H1 (cell line): ENCODE results near the gene TMEM35B. TPM values are rescaled to one million over a fixed set of nuclear protein-coding genes. Genes with fewer than 3 reads are reported as not detected.

Source experiments
- CTCF ChIA-PET: fragments of 300-600 bp; sonication (Branson Sonifier 250); formaldehyde crosslinking; loops from one replicate; lab custom pipeline; 2021; ENCODE audit not compliant: partially characterized antibody; lab: Charles Lee
- POLR2A ChIA-PET: fragments of 300-600 bp; sonication (Branson Sonifier 250); formaldehyde crosslinking; loops from one replicate; lab custom pipeline; 2021; ENCODE audit warnings: inconsistent platforms; ENCODE audit not compliant: partially characterized antibody; lab: Charles Lee
- DNase-seq, 2 experiments: peaks; one replicate each; pipeline versions ENCODE4 v3.0.0 to v3.0.0-alpha.2; 2010 to 2022; ENCODE audit warnings: low spot score in 2 of 2, low read depth in 1 of 2, mixed read lengths in 1 of 2
- FAIRE-seq: peaks from 2 replicates; lab custom pipeline; 2011; peaks lifted over from hg19 to GRCh38; lab: Jason Lieb, UNC
- H2AFZ ChIP-seq: 2 replicates; pipeline ENCODE4 v1.8.1; 2012; ENCODE audit warnings: low read length, inconsistent platforms
- H2AK5ac ChIP-seq: 2 replicates; pipeline ENCODE4 v1.6.1; 2013; ENCODE audit warnings: low read depth, low read length
- H2BK120ac ChIP-seq: replicated peaks from 2 replicates; pipeline ENCODE3; 2013; ENCODE audit warnings: low read depth, low read length, inconsistent platforms
- H2BK12ac ChIP-seq: 2 replicates; pipeline ENCODE4 v1.6.1; 2013; ENCODE audit warnings: low read depth, low read length
- H2BK15ac ChIP-seq: 2 replicates; pipeline ENCODE4 v1.6.1; 2013; ENCODE audit warnings: low read length
- H2BK20ac ChIP-seq: 2 replicates; pipeline ENCODE4 v1.6.1; 2013; ENCODE audit warnings: low read length
- H2BK5ac ChIP-seq: 2 replicates; pipeline ENCODE4 v1.6.1; 2013; ENCODE audit warnings: low read depth, low read length
- H3K14ac ChIP-seq: 2 replicates; pipeline ENCODE4 v1.6.1; 2013; ENCODE audit warnings: inconsistent platforms; ENCODE audit not compliant: insufficient read length
- H3K18ac ChIP-seq: 2 replicates; pipeline ENCODE4 v1.6.1; 2013; ENCODE audit warnings: low read length; ENCODE audit errors: extremely low read depth
- H3K23ac ChIP-seq: 2 replicates; pipeline ENCODE4 v1.6.1; 2013; ENCODE audit warnings: inconsistent platforms; ENCODE audit not compliant: insufficient read length
- H3K23me2 ChIP-seq: 2 replicates; pipeline ENCODE4 v1.6.1; 2013; ENCODE audit warnings: low read depth, low read length
- H3K27ac ChIP-seq: 2 replicates; pipeline ENCODE4 v1.6.1; 2011; ENCODE audit warnings: low read depth, low read length, inconsistent platforms
- H3K27me3 ChIP-seq, 4 experiments: replicated peaks in 1 of 4; 1 replicate in 1 of 4; 2 replicates in 3 of 4; pipeline versions ENCODE4 v1.6.1 to v1.8.1; 2011 to 2013; ENCODE audit warnings: low read length in 3 of 4, mild to moderate bottlenecking in 3 of 4, inconsistent platforms in 2 of 4, mixed read lengths in 2 of 4, moderate library complexity in 1 of 4; ENCODE audit not compliant: control insufficient read depth in 3 of 4, insufficient read depth in 3 of 4; ENCODE audit errors: extremely low read depth in 1 of 4
- H3K36me3 ChIP-seq, 4 experiments: 2 replicates each; pipeline versions ENCODE4 v1.6.1 to v1.8.1; 2011 to 2013; ENCODE audit warnings: mild to moderate bottlenecking in 4 of 4, low read length in 3 of 4, moderate library complexity in 2 of 4, control low read depth in 1 of 4, inconsistent platforms in 1 of 4; ENCODE audit not compliant: insufficient read depth in 4 of 4, control insufficient read depth in 2 of 4
- H3K4ac ChIP-seq: replicated peaks from 2 replicates; pipeline ENCODE3; 2013; ENCODE audit warnings: low read length, low read depth, mixed read lengths, inconsistent platforms; ENCODE audit not compliant: insufficient read length
- H3K4me1 ChIP-seq, 4 experiments: replicated peaks in 1 of 4; 1 replicate in 1 of 4; 2 replicates in 3 of 4; pipeline versions ENCODE4 v1.6.1 to v1.8.1; 2011 to 2013; ENCODE audit warnings: low read length in 3 of 4, inconsistent platforms in 2 of 4, mixed read lengths in 1 of 4; ENCODE audit not compliant: insufficient read depth in 4 of 4, control insufficient read depth in 3 of 4
- H3K4me2 ChIP-seq, 2 experiments: 2 replicates each; pipeline versions ENCODE4 v1.6.1 to v1.8.1; 2011 to 2013; ENCODE audit warnings: low read depth in 2 of 2, low read length in 2 of 2, control low read depth in 1 of 2, inconsistent platforms in 1 of 2, mild to moderate bottlenecking in 1 of 2; ENCODE audit not compliant: insufficient read depth in 1 of 2
- H3K4me3 ChIP-seq, 4 experiments: fragments of 200-600, 300-600 bp in 1 of 4; sonication (generic), shearing (Covaris generic), sonication (Bioruptor Twin) in 1 of 4; 2 replicates each; pipeline versions ENCODE4 v1.5.1 to v1.8.1; 2011 to 2016; ENCODE audit warnings: low read length in 4 of 4, low read depth in 3 of 4, control low read depth in 2 of 4, inconsistent platforms in 2 of 4, mild to moderate bottlenecking in 2 of 4, mixed read lengths in 1 of 4, moderate library complexity in 1 of 4; ENCODE audit not compliant: insufficient read depth in 2 of 4; ENCODE audit errors: extremely low read depth in 1 of 4
- H3K56ac ChIP-seq: replicated peaks from 2 replicates; pipeline ENCODE3; 2013; ENCODE audit warnings: low read depth, mild to moderate bottlenecking, mixed read lengths, low read length, inconsistent platforms; ENCODE audit not compliant: insufficient read length
- H3K79me1 ChIP-seq: 2 replicates; pipeline ENCODE4 v1.6.1; 2013; ENCODE audit warnings: low read depth, low read length, control low read depth
- H3K79me2 ChIP-seq, 2 experiments: 2 replicates each; pipeline versions ENCODE4 v1.6.1 to v1.8.1; 2012 to 2013; ENCODE audit warnings: low read length in 2 of 2, mild to moderate bottlenecking in 2 of 2, inconsistent platforms in 1 of 2; ENCODE audit not compliant: insufficient read depth in 2 of 2, control insufficient read depth in 1 of 2
- H3K9ac ChIP-seq, 4 experiments: replicated peaks in 1 of 4; 1 replicate in 1 of 4; 2 replicates in 3 of 4; pipeline versions ENCODE4 v1.6.1 to v1.8.1; 2011 to 2013; ENCODE audit warnings: low read depth in 3 of 4, low read length in 3 of 4, control low read depth in 2 of 4, mild to moderate bottlenecking in 2 of 4, moderate library complexity in 2 of 4, inconsistent platforms in 1 of 4; ENCODE audit errors: extremely low read depth in 1 of 4
- H3K9me3 ChIP-seq, 2 experiments: 2 replicates each; pipeline versions ENCODE4 v1.6.1 to v1.8.1; 2012 to 2013; ENCODE audit warnings: mild to moderate bottlenecking in 2 of 2, moderate library complexity in 2 of 2, control low read depth in 1 of 2, inconsistent platforms in 1 of 2, low read depth in 1 of 2, low read length in 1 of 2, mixed read lengths in 1 of 2; ENCODE audit not compliant: insufficient read depth in 2 of 2
- H4K20me1 ChIP-seq, 2 experiments: replicated peaks in 1 of 2; 2 replicates each; pipeline versions ENCODE3 to v1.8.1; 2011 to 2013; ENCODE audit warnings: inconsistent platforms in 2 of 2, low read length in 2 of 2, mild to moderate bottlenecking in 1 of 2; ENCODE audit not compliant: insufficient read depth in 2 of 2, control insufficient read depth in 1 of 2
- H4K5ac ChIP-seq: 2 replicates; pipeline ENCODE4 v1.6.1; 2013; ENCODE audit warnings: low read length, low read depth, mixed read lengths, inconsistent platforms; ENCODE audit not compliant: insufficient read length
- H4K8ac ChIP-seq: 2 replicates; pipeline ENCODE4 v1.8.0; 2013; ENCODE audit warnings: mild to moderate bottlenecking, moderate library complexity, low read length, inconsistent platforms; ENCODE audit not compliant: insufficient read depth; ENCODE audit errors: extremely low read depth
- H4K91ac ChIP-seq: replicated peaks from 2 replicates; pipeline ENCODE3; 2013; ENCODE audit warnings: low read length, mixed read lengths, inconsistent platforms; ENCODE audit not compliant: insufficient read length
- RBBP5 ChIP-seq: IDR thresholded peaks from 2 replicates; pipeline ENCODE4 v1.7.1; 2012; ENCODE audit warnings: low read depth, mild to moderate bottlenecking, inconsistent platforms, low read length, moderate library complexity, borderline replicate concordance
- SUZ12 ChIP-seq: fragments of 200-600 bp; sonication (generic); IDR thresholded peaks from 2 replicates; pipeline ENCODE4 v1.6.1; 2012; ENCODE audit warnings: mild to moderate bottlenecking, inconsistent platforms, low read length, moderate library complexity, mixed read lengths
- WGBS, 2 experiments: shearing (Covaris generic) in 1 of 2; methylation state at CpG; one replicate each; pipeline versions ENCODE4 v1.1.6 to v1.1.7; 2013 to 2015; ENCODE audit warnings: low lambda C conversion rate in 2 of 2, mixed read lengths in 2 of 2, inconsistent platforms in 1 of 2, low coverage in 1 of 2, missing lambda C conversion rate in 1 of 2; ENCODE audit not compliant: insufficient replicate concordance in 2 of 2, insufficient coverage in 1 of 2, insufficient read length in 1 of 2; ENCODE audit errors: extremely low coverage in 1 of 2, missing lambda C conversion rate in 1 of 2; 5-methylcytosine and 5-hydroxymethylcytosine counted together
- polyA plus RNA-seq, 7 experiments: library from polyadenylated mRNA; depleted of rRNA in 3 of 7; stranded (reverse) in 5 of 7; unstranded in 2 of 7; fragments of >200 nt in 5 of 7; fragments of 200-250 nt in 2 of 7; gene quantifications; 1 replicate in 5 of 7; 2 replicates in 1 of 7; 4 replicates in 1 of 7; pipeline versions ENCODE4 v1.2.1 to v1.2.3, GENCODE V29; 2011 to 2013; ENCODE audit warnings: missing spikeins in 2 of 7, mixed read lengths in 2 of 7
- total RNA-seq: library from RNA; stranded (reverse); fragmentation: NEBNext Ultra II Directional; extraction: Animal tissue kit (Norgen Biotek cat#: 25700); gene quantifications from 2 replicates; pipeline ENCODE4 v1.2.1, GENCODE V29; 2021

The TMEM35B gene
- total and polyA plus RNA-seq, 2 of the 8 experiments (the other 6 are each of a cell fraction or from before 2014, with no cell fraction given), result 10.2 to 31.1 TPM

GRCh38 chr1:34970220-34970735 is 14.9 kb downstream of the TMEM35B start:
- Histone ChIP-seq H3K4me1 (peaks cover 0 to 6% (median 2%) of the 10 kb centered on the region in 4 experiments; a peak in 2 of 7 replicates), H2AK5ac (no peak overlapping the region), H3K14ac (no peak overlapping the region), H3K4me3 (peak overlapping the region in 1 of 4 experiments; percentile 28; a peak in 1 of 8 replicates), H3K79me1 (no peaks in the 10 kb centered on the region), H2AFZ (no peak overlapping the region), H3K27ac (no peak overlapping the region), H2BK15ac (no peak overlapping the region), H2BK12ac (no peak overlapping the region), H4K5ac (no peak overlapping the region), H3K56ac (no peak overlapping the region), H2BK20ac (no peak overlapping the region), H3K23me2 (no peaks in the 10 kb centered on the region), H3K27me3 (no peaks in the 10 kb centered on the region), H3K9ac (no peak overlapping the region), H2BK120ac (no peak overlapping the region), H3K36me3 (no peaks in the 10 kb centered on the region), H3K9me3 (peaks cover 2 to 8% of the 10 kb centered on the region in 2 experiments; a peak in 2 of 4 replicates), H3K4ac (no peak overlapping the region), H3K18ac (no peak overlapping the region), H4K8ac (no peak overlapping the region), H3K4me2 (no peak overlapping the region), H3K79me2 (no peaks in the 10 kb centered on the region), H4K20me1 (no peaks in the 10 kb centered on the region), H2BK5ac (no peak overlapping the region; the same call in 1 of the 2 replicates), H3K23ac (no peak overlapping the region), H4K91ac (no peak overlapping the region)
- ChIA-PET CTCF (interaction anchor here (1.0 to 1.2 kb wide), 2 partner anchors 55 to 85 kb away, joined by 3 to 4 read pairs; no protein-coding TSS in a partner anchor), POLR2A (interaction anchor here (0.9 to 2.9 kb wide), 3 partner anchors 12 to 219 kb away, joined by 3 to 9 read pairs (median 5); partner anchors contain the start of gene TMEM35B)
- 87% methylated on average over 5 of the region's 5 CpGs; no CpG with 5 or more reads in 1 of the 2 experiments for WGBS, 2 experiments
- TF ChIP-seq SUZ12, result no peak
- TF ChIP-seq RBBP5, result no peak
- DNase-seq (no peak), FAIRE-seq (no peak)
